CD4-positive, alpha-beta T cell treated with Interleukin-4 for 1 hour (primary cell): ENCODE data around the gene LRRN2.
"Not testable (repeated sequence)": the region's sequence is repeated elsewhere in the genome, so short reads cannot be mapped to it uniquely, and the experiment has no call there.

Experiments used
- DNase-seq, 2 donors: peaks; one replicate each; pipeline ENCODE4 v3.0.0-alpha.2; 2020 to 2022

The LRRN2 gene

GRCh38 chr1:204685236-204686006 lies at the start of gene LRRN2:
Gene LRRN2, minus strand, starts transcription at chr1:204685738. Its CDS starts 65,746 bp downstream, at chr1:204619992.
- no peak for DNase-seq

DNA sequence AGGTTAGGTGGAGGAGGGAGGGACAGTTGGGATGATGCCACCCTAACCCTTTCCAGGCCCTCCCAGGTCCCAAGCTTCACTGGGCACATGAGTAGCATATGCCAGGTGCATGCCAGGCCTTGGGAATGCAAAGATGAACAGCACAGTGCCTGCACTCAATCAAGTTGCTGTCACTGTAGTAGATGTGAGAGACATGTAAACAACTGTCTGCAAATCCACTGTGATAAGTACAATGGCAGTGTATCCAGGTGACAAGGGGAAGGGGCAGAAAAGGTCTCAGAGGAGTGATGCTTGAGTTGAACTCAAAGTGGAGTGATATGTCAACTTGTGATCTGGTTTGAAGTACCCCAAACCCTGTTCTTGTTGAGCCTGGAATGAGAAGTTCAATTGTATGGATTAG lies 49.5 kb upstream of the LRRN2 start:
- DNase-seq, result no peak

GRCh38 chr1:204733869-204734596 lies 48.5 kb upstream of the LRRN2 start:
- no peak for DNase-seq

GRCh38 chr1:204733289-204733688 lies 47.8 kb upstream of the LRRN2 start:
- DNase-seq, result no peak

DNA sequence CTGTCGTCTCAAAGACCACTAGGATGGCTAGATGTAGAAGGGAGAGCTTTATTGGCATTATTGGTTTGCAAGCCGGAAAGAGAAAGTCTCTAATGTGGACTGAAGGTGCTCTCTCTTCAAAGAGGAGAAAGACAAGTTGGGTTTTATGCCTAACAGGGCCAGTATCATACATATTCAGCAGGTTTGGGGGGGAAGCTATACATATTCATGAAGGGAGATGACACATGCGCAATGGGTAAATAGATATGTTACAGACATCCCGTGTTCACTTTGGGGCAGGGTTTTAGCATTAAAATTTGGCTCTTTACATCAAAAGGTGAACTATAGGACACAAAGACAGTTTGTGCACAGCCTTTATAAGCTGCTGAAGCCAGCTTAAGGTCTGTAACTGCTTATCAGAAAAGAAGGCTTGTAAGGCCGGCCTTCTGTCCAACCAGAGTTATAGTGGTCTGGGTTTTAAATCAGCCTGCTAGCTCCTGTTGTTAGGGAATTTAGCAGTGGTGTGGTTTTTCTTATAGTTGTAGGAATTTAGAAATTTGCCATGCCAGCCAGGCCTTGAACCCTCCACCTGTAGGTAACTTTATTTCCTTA lies 46.5 kb upstream of the LRRN2 start:
- DNase-seq, result no peak

GRCh38 chr1:204731509-204731908 lies 46.0 kb upstream of the LRRN2 start:
- no peak for DNase-seq

DNA sequence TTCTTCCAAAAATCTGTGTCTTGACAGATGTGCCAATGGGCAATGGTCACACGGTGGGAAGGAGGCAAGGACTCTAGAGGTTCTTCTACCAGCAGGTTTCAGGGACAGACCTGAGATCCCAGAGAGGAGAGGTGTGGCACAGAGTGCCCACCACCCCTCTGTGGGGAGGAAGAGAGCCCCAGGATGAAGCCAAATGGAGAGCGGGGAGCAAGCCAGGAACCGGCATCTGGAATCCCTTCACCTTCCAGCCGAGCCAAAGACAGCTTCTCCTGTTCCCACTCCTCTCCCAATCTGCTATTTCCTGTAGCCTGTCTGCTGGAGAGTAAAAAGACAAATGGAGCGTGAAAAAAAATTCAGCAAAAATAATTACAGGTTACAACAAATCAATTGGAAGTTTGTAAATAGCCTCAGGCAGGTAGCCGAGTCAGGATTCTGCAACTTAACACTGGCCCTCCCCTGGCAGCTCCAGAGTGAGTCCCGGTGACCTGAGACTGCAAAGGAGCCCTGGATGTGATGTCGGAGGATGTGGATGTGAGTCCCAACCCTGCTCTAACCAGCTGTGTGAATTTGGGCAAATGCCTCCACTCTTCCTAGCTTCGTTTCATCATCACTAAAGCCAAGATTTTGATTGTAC lies 45.4 kb upstream of the LRRN2 start:
- DNase-seq, result no peak

DNA sequence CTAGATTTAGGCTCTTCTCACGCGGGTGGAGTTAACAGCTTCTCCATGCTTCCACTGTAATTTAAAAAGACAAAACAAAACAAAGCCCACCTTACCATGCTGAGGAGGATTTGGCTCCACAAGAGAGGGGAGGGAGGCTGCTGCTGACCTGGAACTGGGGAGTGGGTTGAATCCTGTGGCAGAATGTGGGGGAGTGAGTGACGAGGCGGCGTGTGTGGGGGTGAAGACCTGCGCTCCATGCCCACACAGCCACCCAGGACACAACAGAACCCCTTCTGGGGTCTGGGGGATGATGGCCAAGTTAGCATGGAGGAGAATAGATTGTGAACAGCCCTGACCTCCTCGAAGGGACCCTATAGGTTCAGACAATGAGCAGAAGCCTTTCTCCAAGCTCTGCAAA lies 44.0 kb upstream of the LRRN2 start:
- no peak for DNase-seq

DNA sequence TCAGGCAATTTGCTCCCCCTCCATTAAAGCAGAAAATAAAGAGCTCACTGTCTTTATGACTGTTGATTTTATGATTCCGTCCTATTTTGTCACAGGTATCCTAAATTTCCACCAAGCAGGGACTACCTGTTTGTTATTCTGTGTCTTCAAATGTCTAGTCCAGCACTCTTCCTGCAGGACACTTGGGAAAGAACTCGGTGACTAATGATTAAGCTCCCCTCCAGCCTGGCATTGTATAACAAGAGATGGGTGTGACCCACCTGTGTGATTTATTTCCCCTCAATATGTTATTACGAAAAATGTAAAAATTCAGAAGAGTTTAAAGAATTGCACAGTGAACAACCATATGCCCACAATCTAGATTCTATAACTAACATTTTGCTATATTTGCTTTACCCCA lies 42.9 kb upstream of the LRRN2 start:
- DNase-seq, result no peak

DNA sequence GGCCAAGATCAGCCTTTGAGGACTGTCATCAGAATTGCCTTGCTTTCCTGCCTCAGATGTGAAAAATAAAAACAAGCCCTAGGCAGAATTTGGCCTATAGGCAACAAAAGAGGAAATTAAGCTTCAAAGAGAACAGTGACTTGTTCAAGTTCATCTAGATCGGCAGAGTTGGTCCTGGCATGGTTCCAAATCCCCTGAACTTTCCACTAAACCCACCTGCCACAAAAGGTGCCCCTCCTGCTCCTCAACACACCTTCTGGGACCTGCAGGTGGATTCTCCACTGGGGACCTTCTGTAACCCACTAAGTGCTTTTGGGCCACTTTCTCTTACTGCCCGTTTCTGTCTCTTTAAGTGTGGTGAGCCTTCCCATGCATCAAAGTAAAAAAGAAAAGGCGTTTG lies 42.5 kb upstream of the LRRN2 start:
- DNase-seq, result no peak

DNA sequence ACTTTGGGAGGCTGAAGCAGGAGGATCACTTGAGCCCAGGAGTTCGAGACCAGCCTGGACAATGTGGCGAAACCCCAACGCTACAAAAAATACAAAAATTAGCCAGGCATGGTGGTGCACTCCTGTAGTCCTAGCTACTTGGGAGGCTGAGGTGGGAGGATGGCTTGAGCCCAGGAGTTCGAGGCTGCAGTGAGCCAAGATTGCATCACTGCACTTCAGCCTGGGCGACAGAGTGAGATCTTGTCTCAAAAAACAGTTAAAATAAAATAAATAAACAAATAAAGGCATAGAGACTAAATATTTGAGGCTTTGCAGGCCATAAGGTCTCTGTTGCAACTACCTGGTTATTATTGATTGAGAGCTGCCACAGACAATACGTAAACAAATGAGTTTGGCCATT lies 41.9 kb upstream of the LRRN2 start:
- not testable (repeated sequence) for DNase-seq

- DNase-seq, result no peak
Observed at GRCh38 chr1:204726478-204726877, 40.9 kb upstream of the LRRN2 start.

GRCh38 chr1:204725821-204726448 lies 40.4 kb upstream of the LRRN2 start:
- DNase-seq, result no peak

- no peak for DNase-seq
Observed at GRCh38 chr1:204723131-204723787, 37.7 kb upstream of the LRRN2 start.

DNA sequence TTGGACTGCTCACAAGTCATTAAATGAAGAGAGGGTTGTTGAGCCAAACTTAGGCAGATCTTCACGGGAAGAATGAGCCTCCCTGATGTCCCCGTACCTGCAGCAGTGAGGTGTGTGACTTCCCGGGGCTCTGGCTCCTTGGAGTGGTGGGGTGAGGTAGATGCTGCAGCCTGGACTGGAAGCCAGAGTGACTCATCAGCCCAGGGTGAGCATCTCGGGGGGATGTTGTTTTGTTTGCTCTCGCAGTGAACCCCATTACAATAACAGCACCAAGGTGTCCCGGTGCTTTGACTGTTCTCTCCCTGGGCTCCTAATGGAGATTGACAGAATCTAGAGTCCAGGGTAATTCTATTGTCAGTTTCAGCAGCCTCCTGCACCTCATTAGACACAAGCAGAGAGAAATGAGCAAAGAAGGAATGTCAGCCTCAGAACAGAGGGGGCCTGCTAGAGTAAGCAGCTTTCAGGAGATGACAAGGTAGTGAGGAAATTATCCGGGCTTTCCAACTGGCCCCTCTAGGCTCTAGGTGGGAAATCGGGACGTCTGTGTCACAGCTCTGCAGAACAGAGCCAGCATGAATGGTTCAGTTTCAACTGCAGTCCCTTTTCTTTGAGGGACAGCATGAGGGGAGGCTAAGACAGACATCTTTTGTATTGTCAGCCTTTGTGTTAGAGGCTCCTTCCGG lies 36.0 kb upstream of the LRRN2 start:
- DNase-seq, result no peak

DNA sequence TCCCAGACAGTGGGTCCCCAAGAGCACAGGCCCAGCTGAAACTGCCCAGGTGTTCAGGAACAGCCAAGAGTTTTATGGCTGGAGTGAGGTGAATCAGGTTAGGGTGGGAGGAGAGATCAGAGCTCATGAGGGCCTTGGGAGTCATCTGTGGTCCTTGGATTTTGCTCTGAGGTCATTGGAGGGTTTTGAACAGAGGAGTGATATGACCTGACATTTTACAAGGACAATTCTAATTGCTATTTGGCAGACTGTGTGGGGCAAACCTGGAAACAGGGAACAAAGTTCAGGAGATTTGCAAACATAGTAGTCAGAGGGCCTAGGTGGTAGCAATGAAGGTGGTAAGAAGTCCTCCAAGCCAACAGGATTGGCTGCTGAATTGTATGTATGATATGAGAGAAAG lies 31.1 kb upstream of the LRRN2 start:
- no peak for DNase-seq

- no peak for DNase-seq
Observed at GRCh38 chr1:204714861-204715511, 29.4 kb upstream of the LRRN2 start.

GRCh38 chr1:204714194-204714860 lies 28.8 kb upstream of the LRRN2 start:
- DNase-seq, result no peak

GRCh38 chr1:204713541-204713940 lies 28.0 kb upstream of the LRRN2 start:
- DNase-seq, result no peak

- no peak for DNase-seq
Observed at GRCh38 chr1:204712708-204713430, 27.3 kb upstream of the LRRN2 start.
